CD14-positive monocyte (primary cell): ENCODE measurements around the gene ME1. TPM values are rescaled to one million over a fixed set of nuclear protein-coding genes. Genes with fewer than 3 reads are reported as not detected.

Experiments
- DNase-seq, 3 donors: peaks; one replicate each; pipeline ENCODE4 v3.0.0-alpha.2; 2011 to 2022
- H2AFZ ChIP-seq: 2 replicates; pipeline ENCODE4 v1.6.0; 2012; ENCODE audit warnings: mild to moderate bottlenecking, low read depth, low read length, inconsistent platforms; ENCODE audit not compliant: insufficient read depth, poor library complexity, severe bottlenecking
- H3K27ac ChIP-seq, 2 donors: 1 replicate in 1 of 2; 2 replicates in 1 of 2; pipeline ENCODE4 v1.5.1; 2012 to 2013; ENCODE audit warnings: low read length in 2 of 2, control low read depth in 1 of 2, inconsistent platforms in 1 of 2, low read depth in 1 of 2, mild to moderate bottlenecking in 1 of 2
- H3K27me3 ChIP-seq, 2 donors: one replicate each; pipeline versions ENCODE4 v1.6.0 to v1.6.1; 2011 to 2013; ENCODE audit warnings: low read length in 2 of 2; ENCODE audit not compliant: control insufficient read depth in 2 of 2, insufficient read depth in 2 of 2
- H3K36me3 ChIP-seq, 2 donors: replicated peaks in 1 of 2; 1 replicate in 1 of 2; 2 replicates in 1 of 2; pipeline versions ENCODE4 v1.5.1 to v1.6.1; 2012 to 2013; ENCODE audit warnings: low read length in 2 of 2, control low read depth in 1 of 2, inconsistent platforms in 1 of 2, mild to moderate bottlenecking in 1 of 2; ENCODE audit not compliant: insufficient read depth in 2 of 2, control insufficient read depth in 1 of 2
- H3K4me1 ChIP-seq, 2 donors: 1 replicate in 1 of 2; 2 replicates in 1 of 2; pipeline versions ENCODE4 v1.5.1 to v1.6.1; 2012 to 2013; ENCODE audit warnings: low read length in 2 of 2, control low read depth in 1 of 2, inconsistent platforms in 1 of 2, mild to moderate bottlenecking in 1 of 2, moderate library complexity in 1 of 2; ENCODE audit not compliant: insufficient read depth in 2 of 2, control insufficient read depth in 1 of 2
- H3K4me2 ChIP-seq: replicated peaks from 2 replicates; pipeline ENCODE3; 2012; ENCODE audit warnings: low read length, moderate library complexity, mild to moderate bottlenecking; ENCODE audit not compliant: poor library complexity, severe bottlenecking; ENCODE audit errors: extremely low read depth
- H3K4me3 ChIP-seq, 3 experiments: fragments of 200-600 bp in 1 of 3; sonication (generic) in 1 of 3; replicated peaks in 1 of 3; 1 replicate in 2 of 3; 2 replicates in 1 of 3; pipeline ENCODE4 v1.5.1; 2011 to 2013; ENCODE audit warnings: low read length in 3 of 3, mild to moderate bottlenecking in 3 of 3, control low read depth in 2 of 3, low read depth in 2 of 3, inconsistent platforms in 1 of 3, moderate library complexity in 1 of 3
- H3K79me2 ChIP-seq: 2 replicates; pipeline ENCODE4 v1.6.0; 2012; ENCODE audit warnings: mild to moderate bottlenecking, control low read depth, inconsistent platforms, low read length, moderate library complexity; ENCODE audit not compliant: insufficient read depth
- H3K9ac ChIP-seq: 2 replicates; pipeline ENCODE4 v1.6.0; 2017; ENCODE audit warnings: low read length, mild to moderate bottlenecking; ENCODE audit not compliant: insufficient read depth, poor library complexity, severe bottlenecking
- H3K9me3 ChIP-seq, 2 donors: replicated peaks in 1 of 2; 1 replicate in 1 of 2; 2 replicates in 1 of 2; pipeline versions ENCODE4 v1.5.1 to v1.6.1; 2012 to 2013; ENCODE audit warnings: low read length in 2 of 2, control low read depth in 1 of 2; ENCODE audit not compliant: control insufficient read depth in 1 of 2, insufficient read depth in 1 of 2
- H4K20me1 ChIP-seq: 2 replicates; pipeline ENCODE4 v1.6.0; 2012; ENCODE audit warnings: mild to moderate bottlenecking, low read length, control low read depth, moderate library complexity; ENCODE audit not compliant: insufficient read depth
- H3K27ac Mint-ChIP-seq, 7 donors: one replicate each; pipeline ENCODE4 v1.8.0; 2020; ENCODE audit warnings: mild to moderate bottlenecking in 7 of 7, mixed read lengths in 7 of 7, moderate library complexity in 6 of 7, inconsistent platforms in 2 of 7
- H3K27me3 Mint-ChIP-seq, 3 donors: one replicate each; pipeline ENCODE4 v1.8.0; 2021 to 2022; ENCODE audit warnings: low read depth in 3 of 3, mild to moderate bottlenecking in 3 of 3, mixed read lengths in 3 of 3, moderate library complexity in 3 of 3, inconsistent platforms in 1 of 3
- H3K36me3 Mint-ChIP-seq, 2 donors: one replicate each; pipeline ENCODE4 v1.8.0; 2020; ENCODE audit warnings: mixed read lengths in 2 of 2, inconsistent platforms in 1 of 2, mild to moderate bottlenecking in 1 of 2
- H3K4me1 Mint-ChIP-seq: one replicate; pipeline ENCODE4 v1.8.0; 2020; ENCODE audit warnings: mild to moderate bottlenecking, mixed read lengths
- H3K4me3 Mint-ChIP-seq, 2 donors: one replicate each; pipeline ENCODE4 v1.8.0; 2020; ENCODE audit warnings: mild to moderate bottlenecking in 2 of 2, mixed read lengths in 2 of 2, moderate library complexity in 1 of 2
- H3K9me3 Mint-ChIP-seq, 7 donors: one replicate each; pipeline ENCODE4 v1.8.0; 2020 to 2022; ENCODE audit warnings: mixed read lengths in 7 of 7, mild to moderate bottlenecking in 6 of 7, moderate library complexity in 6 of 7, inconsistent platforms in 2 of 7
- WGBS: methylation state at CpG from one replicate; pipeline ENCODE4 v1.1.5; 2013; ENCODE audit warnings: missing lambda C conversion rate; ENCODE audit not compliant: insufficient coverage; 5-methylcytosine and 5-hydroxymethylcytosine counted together
- intact Hi-C, 2 donors: fragments of 100-400 bp; cut with micrococcal nuclease; formaldehyde crosslinking; loops; one replicate each; pipeline versions ENCODE4 v1.15.0 to v1.15.1; 2023
- polyA plus RNA-seq, 3 donors: library from polyadenylated mRNA; depleted of rRNA in 1 of 3; unstranded in 2 of 3; stranded (reverse) in 1 of 3; fragments of 300-500 nt in 2 of 3; fragments of >200 nt in 1 of 3; fragmentation: Illumina TruSeq in 2 of 3; gene quantifications; 1 replicate in 2 of 3; 2 replicates in 1 of 3; pipeline ENCODE4 v1.2.3, GENCODE V29; 2012 to 2021
- TF ChIP-seq, protein P1 (sequence below): fragments of 200-600 bp; IDR thresholded peaks from one replicate; pipeline ENCODE4 v1.8.0; 2022; ENCODE audit warnings: antibody characterized with exemption, mild to moderate bottlenecking

ME1 gene
- polyA plus RNA-seq, 3 donors, result 1.3 to 4.0 (median 2.1) TPM

DNA sequence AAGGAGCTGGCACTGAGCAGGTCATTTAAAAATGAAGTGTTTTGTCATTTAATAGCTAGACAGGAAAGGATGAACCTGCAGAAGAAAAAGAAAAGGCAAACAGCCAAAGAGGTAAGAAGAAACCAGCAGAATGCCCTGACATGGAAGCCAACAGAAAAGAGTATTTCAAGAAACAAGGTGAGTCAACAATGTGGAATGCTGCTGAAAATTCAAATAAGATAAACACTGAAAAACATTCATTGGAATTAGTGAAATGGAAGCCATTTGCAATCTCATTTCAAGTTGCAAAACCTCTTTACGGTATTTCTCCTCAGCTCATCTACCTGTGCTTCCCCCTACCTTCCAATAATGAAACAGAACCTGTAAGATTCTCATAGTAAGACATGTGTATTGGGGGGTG is 178.1 kb downstream of the ME1 start:
- no peaks in the 10 kb centered on the region for H4K20me1 ChIP-seq
- no peak for DNase-seq
- H3K9ac ChIP-seq, result no peak overlapping the region
- Mint-ChIP-seq H3K27me3 (peaks cover 0 to 3% (median 0%) of the 10 kb centered on the region in 3 donors), H3K27ac (no peak overlapping the region), H3K4me3 (no peak overlapping the region), H3K9me3 (peaks cover 0 to 4% (median 3%) of the 10 kb centered on the region in 7 donors), H3K36me3 (no peaks in the 10 kb centered on the region), H3K4me1 (no peaks in the 10 kb centered on the region)
- H3K4me3 ChIP-seq, result no peak overlapping the region
- H3K9me3 ChIP-seq, result no peaks in the 10 kb centered on the region
- WGBS, result no CpG with 5 or more reads among the region's 1 CpG
- no peak overlapping the region for H3K27ac ChIP-seq
- intact Hi-C loops, result no loop called here
- H2AFZ ChIP-seq, result no peak overlapping the region
- H3K4me2 ChIP-seq, result no peak overlapping the region
- H3K27me3 ChIP-seq, result no peaks in the 10 kb centered on the region
- TF ChIP-seq, protein P1, sequence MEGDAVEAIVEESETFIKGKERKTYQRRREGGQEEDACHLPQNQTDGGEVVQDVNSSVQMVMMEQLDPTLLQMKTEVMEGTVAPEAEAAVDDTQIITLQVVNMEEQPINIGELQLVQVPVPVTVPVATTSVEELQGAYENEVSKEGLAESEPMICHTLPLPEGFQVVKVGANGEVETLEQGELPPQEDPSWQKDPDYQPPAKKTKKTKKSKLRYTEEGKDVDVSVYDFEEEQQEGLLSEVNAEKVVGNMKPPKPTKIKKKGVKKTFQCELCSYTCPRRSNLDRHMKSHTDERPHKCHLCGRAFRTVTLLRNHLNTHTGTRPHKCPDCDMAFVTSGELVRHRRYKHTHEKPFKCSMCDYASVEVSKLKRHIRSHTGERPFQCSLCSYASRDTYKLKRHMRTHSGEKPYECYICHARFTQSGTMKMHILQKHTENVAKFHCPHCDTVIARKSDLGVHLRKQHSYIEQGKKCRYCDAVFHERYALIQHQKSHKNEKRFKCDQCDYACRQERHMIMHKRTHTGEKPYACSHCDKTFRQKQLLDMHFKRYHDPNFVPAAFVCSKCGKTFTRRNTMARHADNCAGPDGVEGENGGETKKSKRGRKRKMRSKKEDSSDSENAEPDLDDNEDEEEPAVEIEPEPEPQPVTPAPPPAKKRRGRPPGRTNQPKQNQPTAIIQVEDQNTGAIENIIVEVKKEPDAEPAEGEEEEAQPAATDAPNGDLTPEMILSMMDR, result no peak
- no peaks in the 10 kb centered on the region for H3K4me1 ChIP-seq
- no peaks in the 10 kb centered on the region for H3K79me2 ChIP-seq
- no peaks in the 10 kb centered on the region for H3K36me3 ChIP-seq

DNA sequence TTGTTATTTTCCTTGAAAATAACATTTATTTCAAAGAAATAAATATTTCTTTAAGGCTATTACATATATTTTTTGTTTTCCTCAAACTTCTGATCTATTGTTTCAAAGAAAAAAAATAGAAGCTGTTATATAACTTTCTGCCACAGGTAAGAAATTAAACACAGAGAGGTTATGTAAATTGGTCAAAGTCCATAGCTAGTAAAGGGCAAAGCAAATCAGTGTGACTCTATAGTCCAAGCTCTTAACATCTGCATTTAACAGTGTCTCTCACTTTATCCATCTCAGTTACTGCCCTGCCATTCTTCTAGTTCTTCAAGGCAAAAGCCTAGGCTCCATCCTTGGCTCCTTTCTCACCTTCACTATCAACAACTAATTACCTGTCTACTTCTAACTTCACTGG is 180.6 kb downstream of the ME1 start:
- H3K4me3 Mint-ChIP-seq, result no peak overlapping the region
- no peaks in the 10 kb centered on the region for H3K36me3 Mint-ChIP-seq
- no peaks in the 10 kb centered on the region for H3K4me1 Mint-ChIP-seq
- Histone ChIP-seq H2AFZ (no peak overlapping the region), H3K4me3 (no peak overlapping the region), H3K79me2 (no peaks in the 10 kb centered on the region), H3K9ac (no peak overlapping the region), H3K9me3 (no peaks in the 10 kb centered on the region), H3K36me3 (no peaks in the 10 kb centered on the region), H4K20me1 (no peaks in the 10 kb centered on the region), H3K27ac (no peak overlapping the region), H3K4me2 (no peak overlapping the region), H3K4me1 (no peaks in the 10 kb centered on the region), H3K27me3 (no peaks in the 10 kb centered on the region)
- intact Hi-C loops, result no loop called here
- H3K27ac Mint-ChIP-seq, result no peak overlapping the region
- peaks cover 0 to 4% (median 1%) of the 10 kb centered on the region in 7 donors for H3K9me3 Mint-ChIP-seq
- DNase-seq, result no peak
- TF ChIP-seq, protein P1, result no peak
- H3K27me3 Mint-ChIP-seq, result peaks cover 0 to 3% (median 0%) of the 10 kb centered on the region in 3 donors
